ENCODE data around the gene METTL17. TPM values are rescaled to one million over a fixed set of nuclear protein-coding genes. Genes with fewer than 3 reads are reported as not detected.
A peak's percentile ranks its signal among the peaks of the same experiment; 100 is the strongest.

METTL17 gene
- total RNA-seq, 1 experiment from 2014 or later: 80.5 TPM

DNA sequence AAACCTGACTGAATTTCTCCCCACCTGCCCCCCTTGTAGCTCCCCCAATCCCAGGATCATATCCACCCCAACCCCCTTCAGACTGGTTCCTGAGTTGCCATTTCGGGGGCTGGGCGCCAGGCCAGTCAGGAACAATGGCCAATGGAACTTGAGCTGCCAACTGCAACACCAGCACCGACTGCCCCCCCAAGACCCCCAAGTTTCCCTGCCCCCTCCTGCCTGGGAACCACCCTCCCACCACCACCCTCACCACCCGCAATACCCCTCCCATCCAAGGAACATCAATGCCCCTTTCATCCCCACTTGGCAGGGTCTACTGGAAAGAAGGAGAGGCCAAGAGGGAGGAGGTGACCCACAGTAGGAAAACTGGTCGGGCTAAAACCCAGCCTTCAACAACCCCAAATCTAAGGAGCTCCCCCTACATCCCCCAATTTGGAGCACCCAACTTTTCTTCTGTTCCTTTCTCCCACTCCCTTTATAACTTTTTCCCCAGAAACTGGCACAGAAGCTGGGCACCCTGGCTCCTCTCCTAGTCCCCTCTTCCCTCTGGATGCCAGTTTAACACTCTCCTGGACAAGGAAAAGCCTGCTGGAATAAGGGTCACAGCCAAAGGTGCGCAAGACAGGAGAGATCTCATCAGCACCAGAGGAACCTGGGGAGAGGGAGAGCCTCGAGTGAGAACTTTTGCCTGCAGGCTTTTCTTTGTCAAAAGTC is 36.7 kb downstream of the METTL17 start:
- no peaks in the 10 kb centered on the region for H3K27me3 ChIP-seq (replicated peaks; ENCODE audit: control insufficient read depth, insufficient read depth, low read length)
- Mint-ChIP-seq H3K9me3 (ENCODE audit: unreplicated experiment) (no peaks in the 10 kb centered on the region), H3K4me1 (ENCODE audit: low read depth, unreplicated experiment) (peaks cover 18% of the 10 kb centered on the region), H3K4me3 (ENCODE audit: unreplicated experiment) (no peak overlapping the region), H3K27me3 (ENCODE audit: insufficient read depth, unreplicated experiment) (no peaks in the 10 kb centered on the region), H3K27ac (ENCODE audit: unreplicated experiment) (peak overlapping the region; percentile 15), H3K36me3 (ENCODE audit: insufficient read depth, unreplicated experiment) (no peaks in the 10 kb centered on the region)
- CTCF ChIA-PET: interaction anchor here (0.6 to 2.3 kb wide), 2 partner anchors 12 kb away, joined by 3 to 9 read pairs; no protein-coding TSS in a partner anchor
- intact Hi-C loops (cut with micrococcal nuclease; ENCODE audit: unreplicated experiment): no loop called here
- no peak overlapping the region for H3K4me3 ChIP-seq (ENCODE audit: low read depth, low read length)
- no peak for DNase-seq
- no peaks in the 10 kb centered on the region for H3K36me3 ChIP-seq (ENCODE audit: control insufficient read depth, insufficient read depth, low read length)
- peaks cover 15% of the 10 kb centered on the region for H3K4me1 ChIP-seq
- TF ChIP-seq, protein P1, sequence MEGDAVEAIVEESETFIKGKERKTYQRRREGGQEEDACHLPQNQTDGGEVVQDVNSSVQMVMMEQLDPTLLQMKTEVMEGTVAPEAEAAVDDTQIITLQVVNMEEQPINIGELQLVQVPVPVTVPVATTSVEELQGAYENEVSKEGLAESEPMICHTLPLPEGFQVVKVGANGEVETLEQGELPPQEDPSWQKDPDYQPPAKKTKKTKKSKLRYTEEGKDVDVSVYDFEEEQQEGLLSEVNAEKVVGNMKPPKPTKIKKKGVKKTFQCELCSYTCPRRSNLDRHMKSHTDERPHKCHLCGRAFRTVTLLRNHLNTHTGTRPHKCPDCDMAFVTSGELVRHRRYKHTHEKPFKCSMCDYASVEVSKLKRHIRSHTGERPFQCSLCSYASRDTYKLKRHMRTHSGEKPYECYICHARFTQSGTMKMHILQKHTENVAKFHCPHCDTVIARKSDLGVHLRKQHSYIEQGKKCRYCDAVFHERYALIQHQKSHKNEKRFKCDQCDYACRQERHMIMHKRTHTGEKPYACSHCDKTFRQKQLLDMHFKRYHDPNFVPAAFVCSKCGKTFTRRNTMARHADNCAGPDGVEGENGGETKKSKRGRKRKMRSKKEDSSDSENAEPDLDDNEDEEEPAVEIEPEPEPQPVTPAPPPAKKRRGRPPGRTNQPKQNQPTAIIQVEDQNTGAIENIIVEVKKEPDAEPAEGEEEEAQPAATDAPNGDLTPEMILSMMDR (IDR thresholded peaks at IDR 0.05; ENCODE audit: insufficient read depth in 1 of 2, low read depth in 1 of 2, low read length in 1 of 2, severe bottlenecking in 1 of 2, unreplicated experiment in 1 of 2): no peak
- no peaks in the 10 kb centered on the region for H3K9me3 ChIP-seq
- POLR2A ChIA-PET: no interaction called here
- no TSS peak for BruUV-seq (replicated peaks)

DNA sequence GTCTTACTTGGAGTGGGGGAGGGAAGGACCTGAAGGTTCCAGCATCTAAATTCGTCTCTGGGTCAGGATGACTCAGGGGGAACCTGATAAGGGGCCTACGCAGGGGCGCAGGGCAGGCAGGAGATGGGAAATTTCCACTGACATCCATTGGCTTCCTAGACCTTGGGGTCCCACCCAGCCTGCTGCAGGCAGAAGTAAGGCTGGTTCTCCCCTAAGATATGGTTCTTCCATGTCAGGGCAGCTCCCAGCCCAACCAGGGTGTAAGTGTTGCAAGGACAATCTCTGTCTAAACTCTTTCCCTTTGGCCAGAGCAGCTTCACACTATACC is 37.2 kb downstream of the METTL17 start:
- DNase-seq: no peak
- H3K36me3 ChIP-seq (ENCODE audit: control insufficient read depth, insufficient read depth, low read length): no peaks in the 10 kb centered on the region
- POLR2A ChIA-PET: no interaction called here
- no peaks in the 10 kb centered on the region for H3K27me3 ChIP-seq (replicated peaks; ENCODE audit: control insufficient read depth, insufficient read depth, low read length)
- Mint-ChIP-seq H3K27ac (ENCODE audit: unreplicated experiment) (peak overlapping the region; percentile 15), H3K4me1 (ENCODE audit: low read depth, unreplicated experiment) (peaks cover 18% of the 10 kb centered on the region), H3K27me3 (ENCODE audit: insufficient read depth, unreplicated experiment) (no peaks in the 10 kb centered on the region), H3K9me3 (ENCODE audit: unreplicated experiment) (no peaks in the 10 kb centered on the region), H3K4me3 (ENCODE audit: unreplicated experiment) (no peak overlapping the region), H3K36me3 (ENCODE audit: insufficient read depth, unreplicated experiment) (no peaks in the 10 kb centered on the region)
- H3K4me3 ChIP-seq (ENCODE audit: low read depth, low read length): no peak overlapping the region
- intact Hi-C loops (cut with micrococcal nuclease; ENCODE audit: unreplicated experiment): no loop called here
- CTCF ChIA-PET: interaction anchor here (1.4 to 2.3 kb wide), 2 partner anchors 12 to 56 kb away, joined by 6 to 9 read pairs; no protein-coding TSS in a partner anchor
- TF ChIP-seq, protein P1 (IDR thresholded peaks at IDR 0.05; ENCODE audit: insufficient read depth in 1 of 2, low read depth in 1 of 2, low read length in 1 of 2, severe bottlenecking in 1 of 2, unreplicated experiment in 1 of 2): no peak
- H3K9me3 ChIP-seq: no peaks in the 10 kb centered on the region
- peaks cover 15% of the 10 kb centered on the region for H3K4me1 ChIP-seq
- no TSS peak for BruUV-seq (replicated peaks)

DNA sequence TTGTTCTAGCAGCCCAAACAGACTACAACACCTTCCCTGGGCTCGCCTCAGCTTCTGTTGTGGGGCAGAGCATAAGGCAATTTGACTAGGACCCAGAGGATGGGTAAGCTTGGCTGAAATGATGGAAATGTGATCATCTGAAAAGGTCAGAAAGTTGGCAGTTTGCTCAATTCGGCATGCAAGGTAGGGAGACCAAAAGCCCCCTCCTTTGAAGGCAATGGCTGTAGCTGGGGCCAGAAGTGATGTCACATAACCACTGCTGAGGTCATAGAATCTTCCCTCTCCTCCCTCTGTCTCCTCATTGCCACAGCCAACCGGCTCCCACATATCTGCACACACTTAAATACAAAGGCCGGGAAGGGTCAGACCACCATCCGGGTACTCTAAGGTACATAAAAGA is 40.1 kb downstream of the METTL17 start, which contains the start of gene TPPP2:
Gene TPPP2 (plus strand): TSS at position 301 of the 400 bp plus-strand sequence. CDS start 365 bp downstream, outside the sequence.
- peaks cover 7% of the 10 kb centered on the region for H3K4me1 Mint-ChIP-seq (ENCODE audit: low read depth, unreplicated experiment)
- TF ChIP-seq, protein P1 (IDR thresholded peaks at IDR 0.05; ENCODE audit: insufficient read depth in 1 of 2, low read depth in 1 of 2, low read length in 1 of 2, severe bottlenecking in 1 of 2, unreplicated experiment in 1 of 2): no peak
- H3K36me3 Mint-ChIP-seq (ENCODE audit: insufficient read depth, unreplicated experiment): no peaks in the 10 kb centered on the region
- intact Hi-C loops (cut with micrococcal nuclease; ENCODE audit: unreplicated experiment): no loop called here
- POLR2A ChIA-PET: no interaction called here
- CTCF ChIA-PET: no interaction called here
- H3K9me3 Mint-ChIP-seq (ENCODE audit: unreplicated experiment): no peaks in the 10 kb centered on the region
- Histone ChIP-seq H3K4me3 (ENCODE audit: low read depth, low read length) (no peak within 1 kb of the TSS), H3K27me3 (replicated peaks; ENCODE audit: control insufficient read depth, insufficient read depth, low read length) (no peaks in the 10 kb centered on the region), H3K36me3 (ENCODE audit: control insufficient read depth, insufficient read depth, low read length) (no peaks in the 10 kb centered on the region), H3K4me1 (peaks cover 9% of the 10 kb centered on the region; the same call in 1 of the 2 replicates), H3K9me3 (no peaks in the 10 kb centered on the region)
- no peaks in the 10 kb centered on the region for H3K27me3 Mint-ChIP-seq (ENCODE audit: insufficient read depth, unreplicated experiment)
- H3K4me3 Mint-ChIP-seq (ENCODE audit: unreplicated experiment): no peak within 1 kb of the TSS
- no TSS peak for BruUV-seq (replicated peaks)
- DNase-seq: no peak
- H3K27ac Mint-ChIP-seq (ENCODE audit: unreplicated experiment): no peak within 1 kb of the TSS

Data from Caco-2 (cell line).